Measurements from ENCODE around the gene LRMDA. TPM values are rescaled to one million over a fixed set of nuclear protein-coding genes. Genes with fewer than 3 reads are reported as not detected.

Gene LRMDA
- total and polyA plus RNA-seq, 2 of the 13 experiments (the other 11 are each of a cell fraction or from before 2014, with no cell fraction given): 13.4 to 22.0 TPM

DNA sequence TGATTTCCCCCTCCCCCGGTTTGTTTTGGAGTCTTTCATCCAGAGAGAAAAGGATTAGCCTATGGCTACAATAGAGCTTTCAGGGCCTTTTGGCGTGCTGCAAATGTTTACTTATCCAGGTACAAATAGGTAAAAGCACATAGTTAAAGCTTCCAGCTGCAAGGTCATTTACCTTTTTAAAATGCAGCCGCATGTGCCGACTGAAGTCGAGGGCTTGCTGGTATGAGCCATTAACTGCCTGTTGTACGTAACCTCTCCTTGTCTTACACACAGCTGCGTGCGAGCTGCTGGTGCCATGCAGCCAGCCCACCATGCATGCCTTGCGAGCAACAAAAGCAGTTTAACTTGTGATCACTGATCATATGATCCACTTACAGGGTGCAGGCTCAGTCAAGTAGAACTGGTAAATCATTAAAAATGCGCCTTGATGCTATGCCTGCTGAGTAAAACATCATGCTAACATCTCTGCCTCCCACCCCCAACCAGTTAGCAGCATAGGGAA, 866.4 kb downstream of the LRMDA start (continued):
- peak; percentile 73 for TF ChIP-seq SOX13 (IDR thresholded peaks at IDR 0.05)
- peak in 1 of 2 experiments; percentile 89; a peak in 2 of 4 replicates for TF ChIP-seq SOX13 (CRISPR knock-in tag; conservative IDR thresholded peaks at IDR 0.05 in 1 of 2, IDR thresholded peaks at IDR 0.05 in 1 of 2)
- TF ChIP-seq MEIS1 (CRISPR knock-in tag; IDR thresholded peaks at IDR 0.05; ENCODE audit: borderline replicate concordance): peak; percentile 68; the same call in 1 of the 2 replicates
- no peak for TF ChIP-seq RFXANK (CRISPR knock-in tag; IDR thresholded peaks at IDR 0.05)
- TF ChIP-seq, protein P1, sequence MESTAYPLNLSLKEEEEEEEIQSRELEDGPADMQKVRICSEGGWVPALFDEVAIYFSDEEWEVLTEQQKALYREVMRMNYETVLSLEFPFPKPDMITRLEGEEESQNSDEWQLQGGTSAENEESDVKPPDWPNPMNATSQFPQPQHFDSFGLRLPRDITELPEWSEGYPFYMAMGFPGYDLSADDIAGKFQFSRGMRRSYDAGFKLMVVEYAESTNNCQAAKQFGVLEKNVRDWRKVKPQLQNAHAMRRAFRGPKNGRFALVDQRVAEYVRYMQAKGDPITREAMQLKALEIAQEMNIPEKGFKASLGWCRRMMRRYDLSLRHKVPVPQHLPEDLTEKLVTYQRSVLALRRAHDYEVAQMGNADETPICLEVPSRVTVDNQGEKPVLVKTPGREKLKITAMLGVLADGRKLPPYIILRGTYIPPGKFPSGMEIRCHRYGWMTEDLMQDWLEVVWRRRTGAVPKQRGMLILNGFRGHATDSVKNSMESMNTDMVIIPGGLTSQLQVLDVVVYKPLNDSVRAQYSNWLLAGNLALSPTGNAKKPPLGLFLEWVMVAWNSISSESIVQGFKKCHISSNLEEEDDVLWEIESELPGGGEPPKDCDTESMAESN (CRISPR knock-in tag; conservative IDR thresholded peaks at IDR 0.05): peak; percentile 51; the same call in 1 of the 2 replicates
- peak; percentile 41; the same call in 1 of the 2 replicates for TF ChIP-seq ZNF501 (CRISPR knock-in tag; IDR thresholded peaks at IDR 0.05)
- no peak for TF ChIP-seq ZSCAN12 (CRISPR knock-in tag; IDR thresholded peaks at IDR 0.05)
- TF ChIP-seq ZNF12 (CRISPR knock-in tag; IDR thresholded peaks at IDR 0.05): 0 out of 2 replicates have a peak, but pooled peaks have one; percentile 12
- TF ChIP-seq ARNTL (CRISPR knock-in tag; IDR thresholded peaks at IDR 0.05): 0 out of 2 replicates have a peak, but pooled peaks have one; percentile 35
- TF ChIP-seq ZBTB42 (CRISPR knock-in tag; IDR thresholded peaks at IDR 0.05): no peak
- TF ChIP-seq ETV6 (CRISPR knock-in tag; conservative IDR thresholded peaks at IDR 0.05): no peak
- TF ChIP-seq NR2F6 (IDR thresholded peaks at IDR 0.05): peak; percentile 52; the same call in 1 of the 2 replicates
- no peak; the same call in 1 of the 2 replicates for TF ChIP-seq NR2F6 (CRISPR knock-in tag; IDR thresholded peaks at IDR 0.05)
- TF ChIP-seq ZNF530 (CRISPR knock-in tag; IDR thresholded peaks at IDR 0.05; ENCODE audit: low read depth): no peak
- TF ChIP-seq, protein P2, sequence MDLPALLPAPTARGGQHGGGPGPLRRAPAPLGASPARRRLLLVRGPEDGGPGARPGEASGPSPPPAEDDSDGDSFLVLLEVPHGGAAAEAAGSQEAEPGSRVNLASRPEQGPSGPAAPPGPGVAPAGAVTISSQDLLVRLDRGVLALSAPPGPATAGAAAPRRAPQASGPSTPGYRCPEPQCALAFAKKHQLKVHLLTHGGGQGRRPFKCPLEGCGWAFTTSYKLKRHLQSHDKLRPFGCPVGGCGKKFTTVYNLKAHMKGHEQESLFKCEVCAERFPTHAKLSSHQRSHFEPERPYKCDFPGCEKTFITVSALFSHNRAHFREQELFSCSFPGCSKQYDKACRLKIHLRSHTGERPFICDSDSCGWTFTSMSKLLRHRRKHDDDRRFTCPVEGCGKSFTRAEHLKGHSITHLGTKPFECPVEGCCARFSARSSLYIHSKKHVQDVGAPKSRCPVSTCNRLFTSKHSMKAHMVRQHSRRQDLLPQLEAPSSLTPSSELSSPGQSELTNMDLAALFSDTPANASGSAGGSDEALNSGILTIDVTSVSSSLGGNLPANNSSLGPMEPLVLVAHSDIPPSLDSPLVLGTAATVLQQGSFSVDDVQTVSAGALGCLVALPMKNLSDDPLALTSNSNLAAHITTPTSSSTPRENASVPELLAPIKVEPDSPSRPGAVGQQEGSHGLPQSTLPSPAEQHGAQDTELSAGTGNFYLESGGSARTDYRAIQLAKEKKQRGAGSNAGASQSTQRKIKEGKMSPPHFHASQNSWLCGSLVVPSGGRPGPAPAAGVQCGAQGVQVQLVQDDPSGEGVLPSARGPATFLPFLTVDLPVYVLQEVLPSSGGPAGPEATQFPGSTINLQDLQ (CRISPR knock-in tag; IDR thresholded peaks at IDR 0.05): no peak
- TF ChIP-seq, protein P3, sequence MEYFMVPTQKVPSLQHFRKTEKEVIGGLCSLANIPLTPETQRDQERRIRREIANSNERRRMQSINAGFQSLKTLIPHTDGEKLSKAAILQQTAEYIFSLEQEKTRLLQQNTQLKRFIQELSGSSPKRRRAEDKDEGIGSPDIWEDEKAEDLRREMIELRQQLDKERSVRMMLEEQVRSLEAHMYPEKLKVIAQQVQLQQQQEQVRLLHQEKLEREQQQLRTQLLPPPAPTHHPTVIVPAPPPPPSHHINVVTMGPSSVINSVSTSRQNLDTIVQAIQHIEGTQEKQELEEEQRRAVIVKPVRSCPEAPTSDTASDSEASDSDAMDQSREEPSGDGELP (IDR thresholded peaks at IDR 0.05; ENCODE audit: borderline replicate concordance, low read depth): peak; percentile 77
- no peak for TF ChIP-seq TSC22D2 (CRISPR knock-in tag; IDR thresholded peaks at IDR 0.05; ENCODE audit: borderline replicate concordance)
- no peak for TF ChIP-seq KDM3A (CRISPR knock-in tag; IDR thresholded peaks at IDR 0.05; ENCODE audit: low read depth)
- TF ChIP-seq TARDBP (CRISPR knock-in tag; IDR thresholded peaks at IDR 0.05): peak; percentile 58; the same call in 1 of the 2 replicates
- peak; percentile 78 for TF ChIP-seq RXRA (CRISPR knock-in tag; IDR thresholded peaks at IDR 0.05)
- TF ChIP-seq ZNF382 (CRISPR knock-in tag; IDR thresholded peaks at IDR 0.05; ENCODE audit: borderline replicate concordance): no peak
- TF ChIP-seq MAZ (IDR thresholded peaks at IDR 0.05; ENCODE audit: borderline replicate concordance, low read depth, low read length): no peak
- 0 out of 2 replicates have a peak, but pooled peaks have one; percentile 11 for TF ChIP-seq MAZ (CRISPR knock-in tag; IDR thresholded peaks at IDR 0.05; ENCODE audit: low read depth)
- TF ChIP-seq ZNF766 (CRISPR knock-in tag; IDR thresholded peaks at IDR 0.05; ENCODE audit: borderline replicate concordance): 0 out of 2 replicates have a peak, but pooled peaks have one; percentile 46
- peak; percentile 70 for TF ChIP-seq PHF21A (CRISPR knock-in tag; IDR thresholded peaks at IDR 0.05)
- TF ChIP-seq HMGA1 (CRISPR knock-in tag; conservative IDR thresholded peaks at IDR 0.05): no peak

Data from HepG2 (cell line).